Keratinocyte (primary cell): ENCODE measurements around the gene LMAN2L.

ENCODE experiments used
- EZH2 ChIP-seq: IDR thresholded peaks from one replicate; pipeline ENCODE4 v1.6.1; 2012; ENCODE audit warnings: inconsistent platforms, mild to moderate bottlenecking, low read length, moderate library complexity
- TF ChIP-seq, protein P1 (sequence below), 3 experiments: IDR thresholded peaks in 1 of 3; conservative IDR thresholded peaks in 1 of 3; optimal IDR thresholded peaks in 1 of 3; 2 replicates in 2 of 3; 3 replicates in 1 of 3; pipeline versions ENCODE3 to v1.5.1; 2011; ENCODE audit warnings: low read length in 3 of 3, mild to moderate bottlenecking in 3 of 3, moderate library complexity in 2 of 3, control low read depth in 1 of 3, inconsistent platforms in 1 of 3; ENCODE audit not compliant: insufficient read depth in 2 of 3; ENCODE audit errors: extremely low read depth in 1 of 3

DNA sequence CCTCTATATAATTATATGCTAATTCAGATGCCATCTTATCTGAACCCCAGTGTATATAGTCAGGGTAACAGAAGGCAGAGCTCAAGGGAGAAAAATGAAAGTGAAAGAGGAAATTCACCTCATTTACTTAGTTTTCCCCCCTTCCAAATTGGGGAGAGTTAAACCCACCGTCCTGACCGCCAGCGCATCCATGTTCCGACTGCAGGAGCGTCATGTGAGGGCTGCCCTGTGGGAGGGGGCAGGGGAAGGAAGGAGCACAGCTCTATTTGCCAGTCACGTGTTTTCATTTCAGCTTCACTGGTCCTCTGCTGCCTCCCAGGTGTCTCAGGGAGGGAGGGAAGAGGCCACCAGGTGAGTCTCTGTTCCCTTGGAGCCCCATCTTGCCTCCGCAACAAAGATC, 34.1 kb upstream of the LMAN2L start:
- TF ChIP-seq, protein P1, sequence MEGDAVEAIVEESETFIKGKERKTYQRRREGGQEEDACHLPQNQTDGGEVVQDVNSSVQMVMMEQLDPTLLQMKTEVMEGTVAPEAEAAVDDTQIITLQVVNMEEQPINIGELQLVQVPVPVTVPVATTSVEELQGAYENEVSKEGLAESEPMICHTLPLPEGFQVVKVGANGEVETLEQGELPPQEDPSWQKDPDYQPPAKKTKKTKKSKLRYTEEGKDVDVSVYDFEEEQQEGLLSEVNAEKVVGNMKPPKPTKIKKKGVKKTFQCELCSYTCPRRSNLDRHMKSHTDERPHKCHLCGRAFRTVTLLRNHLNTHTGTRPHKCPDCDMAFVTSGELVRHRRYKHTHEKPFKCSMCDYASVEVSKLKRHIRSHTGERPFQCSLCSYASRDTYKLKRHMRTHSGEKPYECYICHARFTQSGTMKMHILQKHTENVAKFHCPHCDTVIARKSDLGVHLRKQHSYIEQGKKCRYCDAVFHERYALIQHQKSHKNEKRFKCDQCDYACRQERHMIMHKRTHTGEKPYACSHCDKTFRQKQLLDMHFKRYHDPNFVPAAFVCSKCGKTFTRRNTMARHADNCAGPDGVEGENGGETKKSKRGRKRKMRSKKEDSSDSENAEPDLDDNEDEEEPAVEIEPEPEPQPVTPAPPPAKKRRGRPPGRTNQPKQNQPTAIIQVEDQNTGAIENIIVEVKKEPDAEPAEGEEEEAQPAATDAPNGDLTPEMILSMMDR (optimal IDR thresholded peaks at IDR 0.05 in 1 of 3, IDR thresholded peaks at IDR 0.05 in 1 of 3, conservative IDR thresholded peaks at IDR 0.05 in 1 of 3; ENCODE audit: extremely low read depth in 1 of 3, insufficient read depth in 2 of 3, low read length in 3 of 3), result peak in 1 of 3 experiments; percentile 29
- TF ChIP-seq EZH2, result no peak
